K562 (cell line): Measurements from ENCODE around the gene CD48. TPM values are rescaled to one million over a fixed set of nuclear protein-coding genes. Genes with fewer than 3 reads are reported as not detected.

Experiments used
- ATAC-seq: fragments of 200-7000 bp; cut with Tn5 transposase; 3 replicates; pipeline ENCODE4 v1.9.1; 2020; ENCODE audit warnings: moderate library complexity
- BruUV-seq: library from RNA; stranded (reverse); fragments of 400-500 nt; replicated peaks from 2 replicates; lab custom pipeline; 2021; lab: Mats Ljungman, UMichigan
- CTCF ChIA-PET: fragments of 300-600 bp; formaldehyde crosslinking; extraction: SDS; loops from one replicate; lab custom pipeline; 2021; ENCODE audit warnings: low intra/inter-chr PET ratio; lab: Yijun Ruan, JAX
- POLR2A ChIA-PET: fragments of 300-600, 350-650 bp; sonication (Branson Sonifier 250); formaldehyde crosslinking; extraction: SDS; loops from one replicate; lab custom pipeline; 2021; ENCODE audit warnings: antibody characterized with exemption, inconsistent platforms; lab: Yijun Ruan, JAX
- DNase-seq, 4 experiments: peaks; one replicate each; pipeline versions ENCODE4 v3.0.0 to v3.0.0-alpha.2; 2011 to 2018; ENCODE audit warnings: low spot score in 3 of 4, mixed read lengths in 3 of 4; ENCODE audit errors: extremely low read depth in 1 of 4
- FAIRE-seq: peaks from 2 replicates; lab custom pipeline; 2011; peaks lifted over from hg19 to GRCh38; lab: Jason Lieb, UNC
- H2AFZ ChIP-seq: 2 replicates; pipeline ENCODE4 v1.6.0; 2011; ENCODE audit warnings: low read depth, low read length, control low read depth, inconsistent platforms
- H3K27ac ChIP-seq: fragments of 200-600 bp; 3 replicates; pipeline ENCODE4 v1.8.0; 2011; ENCODE audit warnings: low read depth, mild to moderate bottlenecking, control low read depth, inconsistent platforms, low read length, moderate library complexity, mixed read lengths; ENCODE audit errors: extremely low read depth
- H3K27me3 ChIP-seq, 2 experiments: fragments of 300-600 bp in 1 of 2; 2 replicates in 1 of 2; 3 replicates in 1 of 2; pipeline versions ENCODE4 v1.6.0 to v1.8.0; 2011; ENCODE audit warnings: inconsistent platforms in 2 of 2, low read length in 2 of 2, mild to moderate bottlenecking in 1 of 2, mixed read lengths in 1 of 2, moderate library complexity in 1 of 2; ENCODE audit not compliant: control insufficient read depth in 2 of 2, insufficient read depth in 2 of 2
- H3K36me3 ChIP-seq: fragments of 300-600 bp; 3 replicates; pipeline ENCODE4 v1.8.0; 2011; ENCODE audit warnings: mild to moderate bottlenecking, low read length, inconsistent platforms; ENCODE audit not compliant: control insufficient read depth, insufficient read depth
- H3K4me1 ChIP-seq, 2 experiments: fragments of 200-600 bp in 1 of 2; replicated peaks in 1 of 2; 2 replicates in 1 of 2; 3 replicates in 1 of 2; pipeline versions ENCODE4 v1.5.1 to v1.8.0; 2011; ENCODE audit warnings: inconsistent platforms in 2 of 2, low read length in 2 of 2, mild to moderate bottlenecking in 1 of 2, mixed read lengths in 1 of 2, moderate library complexity in 1 of 2; ENCODE audit not compliant: control insufficient read depth in 2 of 2, insufficient read depth in 2 of 2
- H3K4me2 ChIP-seq: 2 replicates; pipeline ENCODE4 v1.6.1; 2011; ENCODE audit warnings: low read length, control low read depth, inconsistent platforms, mixed read lengths; ENCODE audit not compliant: insufficient read depth
- H3K4me3 ChIP-seq: fragments of 200-600 bp; sonication (generic), shearing (Covaris generic); 2 replicates; pipeline ENCODE4 v1.5.1; 2016; ENCODE audit warnings: control low read depth, inconsistent platforms
- H3K79me2 ChIP-seq: fragments of 200-600 bp; 3 replicates; pipeline ENCODE4 v1.8.0; 2011; ENCODE audit warnings: low read length, inconsistent platforms; ENCODE audit not compliant: control insufficient read depth, insufficient read depth
- H3K9ac ChIP-seq, 2 experiments: 2 replicates each; pipeline versions ENCODE4 v1.6.0 to v1.6.1; 2011; ENCODE audit warnings: low read depth in 2 of 2, low read length in 2 of 2, control low read depth in 1 of 2, inconsistent platforms in 1 of 2, mild to moderate bottlenecking in 1 of 2, mixed read lengths in 1 of 2; ENCODE audit not compliant: insufficient read depth in 1 of 2
- H3K9me1 ChIP-seq: one replicate; pipeline ENCODE4 v1.6.0; 2011; ENCODE audit warnings: inconsistent platforms, mild to moderate bottlenecking, low read length, moderate library complexity; ENCODE audit not compliant: control insufficient read depth, insufficient read depth
- H3K9me3 ChIP-seq: replicated peaks from 2 replicates; pipeline ENCODE4 v1.5.1; 2011; ENCODE audit warnings: low read depth, low read length, inconsistent platforms; ENCODE audit not compliant: control insufficient read depth, insufficient read depth
- H4K20me1 ChIP-seq: replicated peaks from 2 replicates; pipeline ENCODE4 v1.6.1; 2011; ENCODE audit warnings: low read length, inconsistent platforms, mixed read lengths; ENCODE audit not compliant: control insufficient read depth, insufficient read depth
- ASH1L ChIP-seq: fragments of 450-650 bp; IDR thresholded peaks from 2 replicates; pipeline ENCODE4 v1.6.1; 2018; ENCODE audit warnings: borderline replicate concordance, mild to moderate bottlenecking, low read depth; ENCODE audit not compliant: partially characterized antibody
- CAMTA2 ChIP-seq: fragments of 250-450 bp; sonication (Bioruptor Pico); conservative IDR thresholded peaks from 2 replicates; pipeline ENCODE4 v1.5.1; 2022
- CREBBP ChIP-seq: IDR thresholded peaks from one replicate; pipeline ENCODE4 v1.6.1; 2012; ENCODE audit warnings: low read depth, mild to moderate bottlenecking, control low read depth, inconsistent platforms, low read length
- TFE3 ChIP-seq: fragments of 450-650 bp; formaldehyde crosslinking; IDR thresholded peaks from 2 replicates; pipeline ENCODE4 v1.4.0; 2020; ENCODE audit warnings: mild to moderate bottlenecking, mixed read lengths
- TSC22D4 ChIP-seq: fragments of 450-650 bp; IDR thresholded peaks from 2 replicates; pipeline ENCODE4 v1.6.1; 2016; ENCODE audit warnings: missing genetic modification characterization, missing biosample characterization, control low read depth
- ZC3H11A ChIP-seq: IDR thresholded peaks from 2 replicates; pipeline ENCODE4 v1.6.1; 2012; ENCODE audit warnings: low read depth, low read length, improper control_type of control experiment
- ZNF197 ChIP-seq: fragments of 200-800 bp; sonication (Bioruptor generic); IDR thresholded peaks from 2 replicates; pipeline ENCODE4 v1.6.1; 2016; ENCODE audit warnings: low read depth, missing genetic modification characterization, missing compliant biosample characterization
- WGBS: fragments of 100-300 bp; shearing (Covaris generic); methylation state at CpG from one replicate; pipeline ENCODE4 v1.1.6; 2016; ENCODE audit warnings: low coverage, mixed read lengths; ENCODE audit not compliant: insufficient coverage; ENCODE audit errors: missing lambda C conversion rate; 5-methylcytosine and 5-hydroxymethylcytosine counted together
- in situ Hi-C: fragments of 300-500 bp; cut with MboI; formaldehyde crosslinking; loops from 4 replicates; pipeline ENCODE4 v1.15.0; 2018; ENCODE audit warnings: inconsistent platforms, mixed read lengths
- intact Hi-C: fragments of 100-400 bp; cut with micrococcal nuclease; formaldehyde crosslinking; loops from 2 replicates; pipeline ENCODE4 v1.14.2; 2022
- polyA plus RNA-seq, 8 experiments: library from polyadenylated mRNA; depleted of rRNA in 4 of 8; stranded (reverse) in 5 of 8; unstranded in 3 of 8; fragments of >200 nt; fragmentation: Nextera tagmentation in 2 of 8; fragmentation: Illumina TruSeq in 1 of 8; extraction: Ambion mirVana in 2 of 8; extraction: Trizol in 1 of 8; gene quantifications; 2 replicates each; pipeline versions ENCODE4 v1.2.1 to v1.2.3, GENCODE V29; 2011 to 2014; ENCODE audit warnings: inconsistent platforms in 1 of 8, missing spikeins in 1 of 8
- total RNA-seq, 7 experiments: library from RNA; depleted of rRNA in 6 of 7; stranded (reverse); fragments of >200 nt in 6 of 7; fragmentation: Illumina TruSeq in 2 of 7; extraction: Trizol in 2 of 7; gene quantifications; 2 replicates each; pipeline versions ENCODE4 v1.2.1 to v1.2.3, GENCODE V29; 2011 to 2021; ENCODE audit warnings: low replicate concordance in 1 of 7

CD48 gene
- total and polyA plus RNA-seq, 9 of the 15 experiments (the other 6 are each of a cell fraction or from before 2014, with no cell fraction given), result 0.10 to 0.42 (median 0.29) TPM; not detected in 3

- no TSS peak for BruUV-seq
- no peak overlapping the region for H3K9ac ChIP-seq
- POLR2A ChIA-PET, result no interaction called here
- CTCF ChIA-PET, result no interaction called here
- H3K4me2 ChIP-seq, result no peak overlapping the region
- no peak for ATAC-seq
- no peak overlapping the region for H3K27ac ChIP-seq
- no peaks in the 10 kb centered on the region for H3K36me3 ChIP-seq
- in situ Hi-C loops, result no loop called here
- no peaks in the 10 kb centered on the region for H3K4me1 ChIP-seq
- H3K79me2 ChIP-seq, result no peaks in the 10 kb centered on the region
- H3K9me3 ChIP-seq, result no peaks in the 10 kb centered on the region
- no peaks in the 10 kb centered on the region for H3K9me1 ChIP-seq
- H3K27me3 ChIP-seq, result no peaks in the 10 kb centered on the region
- FAIRE-seq, result no peak
- no peak overlapping the region for H2AFZ ChIP-seq
- intact Hi-C loops, result no loop called here
- no peak overlapping the region for H3K4me3 ChIP-seq
- no peaks in the 10 kb centered on the region for H4K20me1 ChIP-seq
- TF ChIP-seq CREBBP (no peak), TSC22D4 (no peak), ZC3H11A (no peak), CAMTA2 (CRISPR knock-in tag) (no peak), ZNF197 (CRISPR knock-in tag) (no peak)
- no peak for DNase-seq
These were observed 22.3 kb upstream of the CD48 start for GRCh38 chr1:160733898-160734297.

- no peak overlapping the region for H2AFZ ChIP-seq
- no TSS peak for BruUV-seq
- no peaks in the 10 kb centered on the region for H3K9me1 ChIP-seq
- in situ Hi-C loops (no loop called here), intact Hi-C loops (no loop called here)
- H4K20me1 ChIP-seq, result no peaks in the 10 kb centered on the region
- 0% methylated on average over 1 of the region's 1 CpG for WGBS
- H3K4me2 ChIP-seq, result no peak overlapping the region
- no peaks in the 10 kb centered on the region for H3K9me3 ChIP-seq
- no peaks in the 10 kb centered on the region for H3K79me2 ChIP-seq
- H3K9ac ChIP-seq, result no peak overlapping the region
- no peak overlapping the region for H3K27ac ChIP-seq
- H3K27me3 ChIP-seq, result no peaks in the 10 kb centered on the region
- FAIRE-seq (no peak), DNase-seq (no peak), ATAC-seq (no peak)
- ChIA-PET POLR2A (no interaction called here), CTCF (no interaction called here)
- no peak overlapping the region for H3K4me3 ChIP-seq
- no peak for TF ChIP-seq ASH1L
- no peak for TF ChIP-seq TFE3
- H3K4me1 ChIP-seq, result no peaks in the 10 kb centered on the region
- H3K36me3 ChIP-seq, result no peaks in the 10 kb centered on the region
These were observed 20.4 kb upstream of the CD48 start for GRCh38 chr1:160731990-160732389.
